OCI-LY3 (cell line): Measurements from ENCODE around the gene FREM1.

Experiments used
- H2AFZ ChIP-seq: fragments of 200-600, 300-600 bp; shearing (Covaris generic); 2 replicates; pipeline ENCODE4 v1.6.0; 2014; ENCODE audit warnings: antibody characterized with exemption, low read depth, low read length
- H3K27ac ChIP-seq: fragments of 200-600, 300-600 bp; sonication (generic); 2 replicates; pipeline ENCODE4 v1.5.1; 2014; ENCODE audit warnings: mild to moderate bottlenecking, low read length, moderate library complexity, mixed read lengths
- H3K27me3 ChIP-seq: fragments of 200-600, 300-600 bp; sonication (generic); 2 replicates; pipeline ENCODE4 v1.6.1; 2014; ENCODE audit warnings: low read depth, low read length, mixed read lengths
- H3K36me3 ChIP-seq: fragments of 200-600, 300-600 bp; sonication (generic); replicated peaks from 2 replicates; pipeline ENCODE3; 2014; ENCODE audit warnings: low read depth, low read length, mixed read lengths
- H3K4me1 ChIP-seq: fragments of 300-600, 200-600 bp; sonication (generic); 2 replicates; pipeline ENCODE4 v1.6.1; 2014; ENCODE audit warnings: low read length, mixed read lengths
- H3K4me2 ChIP-seq: fragments of 200-600, 300-600 bp; sonication (generic); 2 replicates; pipeline ENCODE4 v1.6.1; 2014; ENCODE audit warnings: low read length, mixed read lengths
- H3K4me3 ChIP-seq: fragments of 300-600, 200-600 bp; sonication (generic); 2 replicates; pipeline ENCODE4 v1.5.1; 2014; ENCODE audit warnings: antibody characterized with exemption, mild to moderate bottlenecking, low read length, moderate library complexity
- H3K79me2 ChIP-seq: fragments of 300-600, 200-600 bp; shearing (Covaris generic); 2 replicates; pipeline ENCODE4 v1.6.1; 2014; ENCODE audit warnings: mild to moderate bottlenecking, low read length, mixed read lengths
- H3K9ac ChIP-seq: fragments of 300-600, 200-600 bp; shearing (Covaris generic); 2 replicates; pipeline ENCODE4 v1.6.0; 2014; ENCODE audit warnings: mild to moderate bottlenecking, low read length, moderate library complexity
- H3K9me3 ChIP-seq: fragments of 200-600, 300-600 bp; shearing (Covaris generic); 2 replicates; pipeline ENCODE4 v1.6.1; 2014; ENCODE audit warnings: low read length, mixed read lengths; ENCODE audit not compliant: insufficient read depth
- H4K20me1 ChIP-seq: fragments of 200-600, 300-600 bp; sonication (generic); 2 replicates; pipeline ENCODE4 v1.6.1; 2016; ENCODE audit warnings: low read length, mixed read lengths; ENCODE audit not compliant: insufficient read depth
- EZH2phosphoT487 ChIP-seq: fragments of 200-600 bp; shearing (Covaris generic); IDR thresholded peaks from 2 replicates; pipeline ENCODE4 v1.6.1; 2018; ENCODE audit warnings: antibody characterized with exemption, mixed run types, low read depth
- TF ChIP-seq, protein P1 (sequence below): fragments of 200-600, 300-600 bp; sonication (generic); IDR thresholded peaks from 2 replicates; pipeline ENCODE4 v1.5.1; 2014; ENCODE audit warnings: antibody characterized with exemption, low read length, low read depth

The FREM1 gene

DNA sequence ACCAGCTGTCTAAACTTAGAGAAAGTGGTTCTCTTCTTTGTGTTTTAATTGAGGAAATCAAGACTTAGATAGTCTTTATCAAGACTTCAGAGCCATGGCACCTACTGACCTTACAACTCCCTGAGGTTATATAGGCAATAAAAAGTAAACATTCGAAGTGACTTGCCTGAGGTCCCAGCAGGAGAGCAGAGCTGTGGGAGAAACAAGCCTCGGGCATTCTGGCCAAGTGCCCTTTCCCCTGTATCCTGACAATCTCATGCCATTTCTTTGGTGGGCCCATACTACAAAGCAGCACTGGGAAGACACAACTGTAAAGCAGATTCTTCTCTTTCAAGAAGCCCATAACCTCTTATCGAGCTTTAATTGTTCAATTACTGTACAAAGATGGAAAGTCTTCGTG is 23.1 kb downstream of the FREM1 start:
- no peak overlapping the region for H3K27ac ChIP-seq
- H3K4me2 ChIP-seq = no peak overlapping the region

DNA sequence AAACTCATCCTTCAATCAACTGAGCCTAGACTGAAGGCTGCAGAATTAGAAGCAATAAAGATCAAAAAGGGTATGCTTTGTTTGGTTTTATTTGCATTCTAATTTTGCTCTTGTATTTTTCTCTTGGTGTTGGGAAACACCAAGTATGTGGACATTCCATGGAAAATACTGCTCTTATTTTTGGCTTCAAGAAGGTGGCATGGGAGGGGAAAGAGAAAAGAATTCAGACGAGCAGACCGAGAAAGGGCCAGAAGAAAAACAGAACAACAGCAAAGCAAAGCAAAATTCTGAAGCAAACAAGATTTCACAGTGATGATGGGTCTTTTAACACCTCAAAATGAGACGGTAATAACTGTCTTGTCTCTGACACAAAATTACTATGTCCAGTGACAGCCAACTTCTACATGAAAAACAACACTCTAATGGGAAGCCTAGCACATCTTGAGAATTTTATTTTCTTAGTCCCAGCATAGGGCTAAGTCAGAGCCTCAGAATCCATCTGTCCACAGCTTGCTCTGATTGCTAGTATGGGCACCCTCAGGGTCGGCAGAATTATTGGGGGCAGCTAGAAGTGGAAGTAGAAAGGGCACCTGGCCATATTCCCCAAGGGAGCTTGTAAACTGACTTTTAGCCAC is 26.8 kb downstream of the FREM1 start:
- no peaks in the 10 kb centered on the region for H4K20me1 ChIP-seq
- H3K36me3 ChIP-seq = no peaks in the 10 kb centered on the region
- no peaks in the 10 kb centered on the region for H3K9me3 ChIP-seq
- no peaks in the 10 kb centered on the region; the same call in 1 of the 2 replicates for H3K27me3 ChIP-seq
- no peak overlapping the region for H3K4me2 ChIP-seq
- H3K4me1 ChIP-seq = no peaks in the 10 kb centered on the region
- H3K27ac ChIP-seq = no peak overlapping the region
- no peaks in the 10 kb centered on the region for H3K79me2 ChIP-seq
- H3K9ac ChIP-seq = no peak overlapping the region
- no peak overlapping the region for H3K4me3 ChIP-seq
- no peak overlapping the region for H2AFZ ChIP-seq
- TF ChIP-seq, protein P1, sequence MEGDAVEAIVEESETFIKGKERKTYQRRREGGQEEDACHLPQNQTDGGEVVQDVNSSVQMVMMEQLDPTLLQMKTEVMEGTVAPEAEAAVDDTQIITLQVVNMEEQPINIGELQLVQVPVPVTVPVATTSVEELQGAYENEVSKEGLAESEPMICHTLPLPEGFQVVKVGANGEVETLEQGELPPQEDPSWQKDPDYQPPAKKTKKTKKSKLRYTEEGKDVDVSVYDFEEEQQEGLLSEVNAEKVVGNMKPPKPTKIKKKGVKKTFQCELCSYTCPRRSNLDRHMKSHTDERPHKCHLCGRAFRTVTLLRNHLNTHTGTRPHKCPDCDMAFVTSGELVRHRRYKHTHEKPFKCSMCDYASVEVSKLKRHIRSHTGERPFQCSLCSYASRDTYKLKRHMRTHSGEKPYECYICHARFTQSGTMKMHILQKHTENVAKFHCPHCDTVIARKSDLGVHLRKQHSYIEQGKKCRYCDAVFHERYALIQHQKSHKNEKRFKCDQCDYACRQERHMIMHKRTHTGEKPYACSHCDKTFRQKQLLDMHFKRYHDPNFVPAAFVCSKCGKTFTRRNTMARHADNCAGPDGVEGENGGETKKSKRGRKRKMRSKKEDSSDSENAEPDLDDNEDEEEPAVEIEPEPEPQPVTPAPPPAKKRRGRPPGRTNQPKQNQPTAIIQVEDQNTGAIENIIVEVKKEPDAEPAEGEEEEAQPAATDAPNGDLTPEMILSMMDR = no peak
- no peak for TF ChIP-seq EZH2phosphoT487

More for the DNA sequence above, 23.1 kb downstream of the FREM1 start:
- TF ChIP-seq, protein P1 = no peak
- TF ChIP-seq EZH2phosphoT487 = no peak
- Histone ChIP-seq H3K36me3 (no peaks in the 10 kb centered on the region), H3K9ac (no peak overlapping the region), H2AFZ (no peak overlapping the region), H3K9me3 (no peaks in the 10 kb centered on the region), H3K27me3 (peaks cover 8% of the 10 kb centered on the region; the same call in 1 of the 2 replicates), H4K20me1 (no peaks in the 10 kb centered on the region), H3K79me2 (no peaks in the 10 kb centered on the region), H3K4me1 (no peaks in the 10 kb centered on the region), H3K4me3 (no peak overlapping the region)

DNA sequence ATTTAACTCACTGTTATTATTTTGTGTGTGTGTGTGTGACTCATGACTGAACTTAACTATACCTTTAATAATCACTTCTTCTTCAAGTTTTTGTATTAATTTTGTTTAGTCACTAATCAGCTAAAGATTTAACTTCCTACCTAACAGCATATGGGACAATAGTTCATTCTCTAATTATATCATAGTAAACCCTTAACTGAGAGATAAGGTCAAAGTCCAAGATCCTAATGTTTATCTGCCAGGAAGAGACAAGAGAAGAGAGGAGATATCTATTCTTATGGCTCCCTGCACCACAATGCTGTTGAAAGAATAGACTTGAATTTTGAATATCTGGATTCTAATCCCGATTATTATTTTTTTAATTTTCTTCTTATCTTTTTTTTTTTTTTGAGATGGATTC is 28.1 kb downstream of the FREM1 start:
- no peaks in the 10 kb centered on the region for H3K36me3 ChIP-seq
- no peak for TF ChIP-seq EZH2phosphoT487
- TF ChIP-seq, protein P1 = no peak
- H3K9me3 ChIP-seq = no peaks in the 10 kb centered on the region
- no peaks in the 10 kb centered on the region for H3K79me2 ChIP-seq
- no peak overlapping the region for H2AFZ ChIP-seq
- no peak overlapping the region for H3K4me3 ChIP-seq
- H4K20me1 ChIP-seq = no peaks in the 10 kb centered on the region
- H3K4me1 ChIP-seq = no peaks in the 10 kb centered on the region
- H3K27ac ChIP-seq = no peak overlapping the region
- peaks cover 5% of the 10 kb centered on the region; the same call in 1 of the 2 replicates for H3K27me3 ChIP-seq
- H3K4me2 ChIP-seq = no peak overlapping the region
- H3K9ac ChIP-seq = no peak overlapping the region

DNA sequence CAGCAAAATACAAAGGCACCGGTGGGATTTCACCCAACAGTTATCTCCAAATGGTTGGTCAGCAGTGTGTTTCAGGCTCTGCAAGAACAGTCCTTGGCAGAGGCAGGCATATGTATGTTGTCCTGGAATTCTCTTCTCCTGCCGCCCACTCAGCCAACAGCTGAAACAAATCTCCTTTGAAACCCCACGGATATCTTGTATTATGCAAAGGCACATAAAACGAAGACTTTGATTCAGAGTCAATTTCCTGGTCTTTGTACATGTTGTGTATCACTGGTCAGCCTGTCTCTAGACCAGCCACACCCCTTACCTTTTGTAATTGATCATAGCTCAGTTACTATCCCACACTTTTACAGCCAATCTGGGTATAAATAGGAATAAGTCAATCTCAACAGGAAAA is 29.2 kb downstream of the FREM1 start:
- Histone ChIP-seq H3K4me3 (no peak overlapping the region), H3K9me3 (no peaks in the 10 kb centered on the region), H3K79me2 (no peaks in the 10 kb centered on the region), H3K4me1 (no peaks in the 10 kb centered on the region), H3K36me3 (no peaks in the 10 kb centered on the region), H4K20me1 (no peaks in the 10 kb centered on the region), H2AFZ (no peak overlapping the region), H3K4me2 (no peak overlapping the region), H3K27me3 (peaks cover 5% of the 10 kb centered on the region; the same call in 1 of the 2 replicates), H3K27ac (no peak overlapping the region), H3K9ac (no peak overlapping the region)
- no peak for TF ChIP-seq EZH2phosphoT487
- TF ChIP-seq, protein P1 = no peak
